ENCODE data around the gene LDAH.

Gene LDAH

GRCh38 chr2:20781656-20782265, 41.1 kb downstream of the LDAH start:
- DNase-seq (ENCODE audit: low spot score) = peak; percentile 39

GRCh38 chr2:20771299-20771698, 51.6 kb downstream of the LDAH start:
- no peak for DNase-seq (ENCODE audit: low spot score)

- DNase-seq (ENCODE audit: low spot score) = no peak
Observed at GRCh38 chr2:20766798-20767644, 55.9 kb downstream of the LDAH start.

- DNase-seq (ENCODE audit: low spot score) = no peak
Observed at GRCh38 chr2:20766213-20766612, 56.7 kb downstream of the LDAH start.

- no peak for DNase-seq (ENCODE audit: low spot score)
Observed at GRCh38 chr2:20762945-20763683, 59.8 kb downstream of the LDAH start.

GRCh38 chr2:20759487-20759886, 63.4 kb downstream of the LDAH start:
- DNase-seq (ENCODE audit: low spot score) = no peak

- DNase-seq (ENCODE audit: low spot score) = no peak
Observed at GRCh38 chr2:20758997-20759396, 63.9 kb downstream of the LDAH start.

GRCh38 chr2:20757405-20758090, 65.4 kb downstream of the LDAH start:
- DNase-seq (ENCODE audit: low spot score) = no peak

GRCh38 chr2:20755132-20755800, 67.6 kb downstream of the LDAH start:
- DNase-seq (ENCODE audit: low spot score) = no peak

GRCh38 chr2:20752293-20752692, 70.6 kb downstream of the LDAH start:
- no peak for DNase-seq (ENCODE audit: low spot score)

GRCh38 chr2:20747317-20747716, 75.6 kb downstream of the LDAH start:
- DNase-seq (ENCODE audit: low spot score) = no peak

GRCh38 chr2:20745924-20746555, 76.9 kb downstream of the LDAH start:
- DNase-seq (ENCODE audit: low spot score) = no peak

GRCh38 chr2:20744366-20745335, 78.2 kb downstream of the LDAH start:
- no peak for DNase-seq (ENCODE audit: low spot score)

GRCh38 chr2:20738772-20739171, 84.1 kb downstream of the LDAH start:
- DNase-seq (ENCODE audit: low spot score) = no peak

- no peak for DNase-seq (ENCODE audit: low spot score)
Observed at GRCh38 chr2:20737505-20737904, 85.4 kb downstream of the LDAH start.

- DNase-seq (ENCODE audit: low spot score) = no peak
Observed at GRCh38 chr2:20728114-20728758, 94.7 kb downstream of the LDAH start.

- DNase-seq (ENCODE audit: low spot score) = no peak
Observed at GRCh38 chr2:20726913-20727312, 96.0 kb downstream of the LDAH start.

GRCh38 chr2:20725782-20726181, 97.1 kb downstream of the LDAH start:
- no peak for DNase-seq (ENCODE audit: low spot score)

- no peak for DNase-seq (ENCODE audit: low spot score)
Observed at GRCh38 chr2:20724500-20725053, 98.3 kb downstream of the LDAH start.
